ENCODE results near the gene CHRM4.
A peak's percentile ranks its signal among the peaks of the same experiment; 100 is the strongest.

CHRM4 gene

GRCh38 chr11:46391578-46392420 lies at the start of gene CHRM4:
Gene CHRM4, minus strand, starts transcription at chr11:46391776. Its CDS starts 5,219 bp downstream, at chr11:46386557.
- Histone ChIP-seq H3K36me3 (ENCODE audit: control insufficient read depth in 1 of 2, insufficient read depth in 2 of 2, low read length in 2 of 2) (peaks cover 6 to 7% of the 10 kb centered on the region in 2 donors), H3K9ac (ENCODE audit: low read depth in 1 of 2, low read length in 2 of 2) (no peak within 1 kb of the TSS), H3K4me3 (ENCODE audit: low read depth in 1 of 2, low read length in 2 of 2) (peak within 1 kb of the TSS; percentile 62 to 75), H3K27ac (ENCODE audit: low read depth, low read length) (no peak within 1 kb of the TSS), H3K4me1 (ENCODE audit: control insufficient read depth in 1 of 2, insufficient read depth in 2 of 2, low read length in 2 of 2) (peaks cover 30 to 34% of the 10 kb centered on the region in 2 donors), H3K27me3 (ENCODE audit: control insufficient read depth in 1 of 2, insufficient read depth in 2 of 2, low read length in 2 of 2) (peaks cover 35 to 37% of the 10 kb centered on the region in 2 donors), H3K9me3 (ENCODE audit: control insufficient read depth in 1 of 2, low read length in 2 of 2) (no peaks in the 10 kb centered on the region)

- Histone ChIP-seq H3K36me3 (ENCODE audit: control insufficient read depth in 1 of 2, insufficient read depth in 2 of 2, low read length in 2 of 2) (peaks cover 13 to 31% of the 10 kb centered on the region in 2 donors), H3K27ac (ENCODE audit: low read depth, low read length) (no peak overlapping the region), H3K4me1 (ENCODE audit: control insufficient read depth in 1 of 2, insufficient read depth in 2 of 2, low read length in 2 of 2) (peaks cover 5 to 11% of the 10 kb centered on the region in 2 donors), H3K9ac (ENCODE audit: low read depth in 1 of 2, low read length in 2 of 2) (no peak overlapping the region), H3K4me3 (ENCODE audit: low read depth in 1 of 2, low read length in 2 of 2) (no peak overlapping the region), H3K27me3 (ENCODE audit: control insufficient read depth in 1 of 2, insufficient read depth in 2 of 2, low read length in 2 of 2) (no peaks in the 10 kb centered on the region), H3K9me3 (ENCODE audit: control insufficient read depth in 1 of 2, low read length in 2 of 2) (no peaks in the 10 kb centered on the region)
These were observed 46.6 kb upstream of the CHRM4 start for GRCh38 chr11:46438211-46438610.

- no peak overlapping the region for H3K9ac ChIP-seq (ENCODE audit: low read depth in 1 of 2, low read length in 2 of 2)
- no peak overlapping the region for H3K4me3 ChIP-seq (ENCODE audit: low read depth in 1 of 2, low read length in 2 of 2)
These were observed 45.6 kb upstream of the CHRM4 start for GRCh38 chr11:46437122-46437689.

GRCh38 chr11:46436113-46436512 lies 44.5 kb upstream of the CHRM4 start:
- peaks cover 21 to 27% of the 10 kb centered on the region in 2 donors for H3K36me3 ChIP-seq (ENCODE audit: control insufficient read depth in 1 of 2, insufficient read depth in 2 of 2, low read length in 2 of 2)
- H3K4me1 ChIP-seq (ENCODE audit: control insufficient read depth in 1 of 2, insufficient read depth in 2 of 2, low read length in 2 of 2): peaks cover 5 to 11% of the 10 kb centered on the region in 2 donors
- no peaks in the 10 kb centered on the region for H3K9me3 ChIP-seq (ENCODE audit: control insufficient read depth in 1 of 2, low read length in 2 of 2)
- no peaks in the 10 kb centered on the region for H3K27me3 ChIP-seq (ENCODE audit: control insufficient read depth in 1 of 2, insufficient read depth in 2 of 2, low read length in 2 of 2)
- H3K9ac ChIP-seq (ENCODE audit: low read depth in 1 of 2, low read length in 2 of 2): no peak overlapping the region
- H3K27ac ChIP-seq (ENCODE audit: low read depth, low read length): no peak overlapping the region
- H3K4me3 ChIP-seq (ENCODE audit: low read depth in 1 of 2, low read length in 2 of 2): no peak overlapping the region

More at GRCh38 chr11:46437122-46437689, 45.6 kb upstream of the CHRM4 start:
- peaks cover 18 to 28% of the 10 kb centered on the region in 2 donors for H3K36me3 ChIP-seq (ENCODE audit: control insufficient read depth in 1 of 2, insufficient read depth in 2 of 2, low read length in 2 of 2)
- H3K27me3 ChIP-seq (ENCODE audit: control insufficient read depth in 1 of 2, insufficient read depth in 2 of 2, low read length in 2 of 2): no peaks in the 10 kb centered on the region
- no peaks in the 10 kb centered on the region for H3K9me3 ChIP-seq (ENCODE audit: control insufficient read depth in 1 of 2, low read length in 2 of 2)
- peaks cover 5 to 11% of the 10 kb centered on the region in 2 donors for H3K4me1 ChIP-seq (ENCODE audit: control insufficient read depth in 1 of 2, insufficient read depth in 2 of 2, low read length in 2 of 2)
- H3K27ac ChIP-seq (ENCODE audit: low read depth, low read length): no peak overlapping the region

GRCh38 chr11:46435679-46436078 lies 44.1 kb upstream of the CHRM4 start:
- Histone ChIP-seq H3K9me3 (ENCODE audit: control insufficient read depth in 1 of 2, low read length in 2 of 2) (no peaks in the 10 kb centered on the region), H3K4me3 (ENCODE audit: low read depth in 1 of 2, low read length in 2 of 2) (no peak overlapping the region), H3K27me3 (ENCODE audit: control insufficient read depth in 1 of 2, insufficient read depth in 2 of 2, low read length in 2 of 2) (no peaks in the 10 kb centered on the region), H3K27ac (ENCODE audit: low read depth, low read length) (no peak overlapping the region), H3K9ac (ENCODE audit: low read depth in 1 of 2, low read length in 2 of 2) (no peak overlapping the region), H3K36me3 (ENCODE audit: control insufficient read depth in 1 of 2, insufficient read depth in 2 of 2, low read length in 2 of 2) (peaks cover 25 to 31% of the 10 kb centered on the region in 2 donors), H3K4me1 (ENCODE audit: control insufficient read depth in 1 of 2, insufficient read depth in 2 of 2, low read length in 2 of 2) (peaks cover 5 to 11% of the 10 kb centered on the region in 2 donors)

GRCh38 chr11:46431211-46431610 lies 39.6 kb upstream of the CHRM4 start:
- H3K27ac ChIP-seq (ENCODE audit: low read depth, low read length): no peak overlapping the region
- H3K4me1 ChIP-seq (ENCODE audit: control insufficient read depth in 1 of 2, insufficient read depth in 2 of 2, low read length in 2 of 2): peaks cover 0 to 5% of the 10 kb centered on the region in 2 donors
- no peaks in the 10 kb centered on the region for H3K27me3 ChIP-seq (ENCODE audit: control insufficient read depth in 1 of 2, insufficient read depth in 2 of 2, low read length in 2 of 2)
- H3K9ac ChIP-seq (ENCODE audit: low read depth in 1 of 2, low read length in 2 of 2): no peak overlapping the region
- H3K9me3 ChIP-seq (ENCODE audit: control insufficient read depth in 1 of 2, low read length in 2 of 2): no peaks in the 10 kb centered on the region
- peaks cover 27 to 48% of the 10 kb centered on the region in 2 donors for H3K36me3 ChIP-seq (ENCODE audit: control insufficient read depth in 1 of 2, insufficient read depth in 2 of 2, low read length in 2 of 2)
- no peak overlapping the region for H3K4me3 ChIP-seq (ENCODE audit: low read depth in 1 of 2, low read length in 2 of 2)

GRCh38 chr11:46429717-46430116 lies 38.1 kb upstream of the CHRM4 start:
- no peak overlapping the region for H3K4me3 ChIP-seq (ENCODE audit: low read depth in 1 of 2, low read length in 2 of 2)
- H3K9ac ChIP-seq (ENCODE audit: low read depth in 1 of 2, low read length in 2 of 2): no peak overlapping the region
- H3K27me3 ChIP-seq (ENCODE audit: control insufficient read depth in 1 of 2, insufficient read depth in 2 of 2, low read length in 2 of 2): no peaks in the 10 kb centered on the region
- no peaks in the 10 kb centered on the region for H3K9me3 ChIP-seq (ENCODE audit: control insufficient read depth in 1 of 2, low read length in 2 of 2)
- H3K36me3 ChIP-seq (ENCODE audit: control insufficient read depth in 1 of 2, insufficient read depth in 2 of 2, low read length in 2 of 2): peaks cover 26 to 53% of the 10 kb centered on the region in 2 donors
- H3K4me1 ChIP-seq (ENCODE audit: control insufficient read depth in 1 of 2, insufficient read depth in 2 of 2, low read length in 2 of 2): no peaks in the 10 kb centered on the region
- H3K27ac ChIP-seq (ENCODE audit: low read depth, low read length): no peak overlapping the region

- H3K4me3 ChIP-seq (ENCODE audit: low read depth in 1 of 2, low read length in 2 of 2): no peak overlapping the region
- no peaks in the 10 kb centered on the region for H3K9me3 ChIP-seq (ENCODE audit: control insufficient read depth in 1 of 2, low read length in 2 of 2)
- H3K4me1 ChIP-seq (ENCODE audit: control insufficient read depth in 1 of 2, insufficient read depth in 2 of 2, low read length in 2 of 2): peaks cover 5 to 7% of the 10 kb centered on the region in 2 donors
- no peak overlapping the region for H3K27ac ChIP-seq (ENCODE audit: low read depth, low read length)
- H3K27me3 ChIP-seq (ENCODE audit: control insufficient read depth in 1 of 2, insufficient read depth in 2 of 2, low read length in 2 of 2): no peaks in the 10 kb centered on the region
- H3K36me3 ChIP-seq (ENCODE audit: control insufficient read depth in 1 of 2, insufficient read depth in 2 of 2, low read length in 2 of 2): peaks cover 12 to 43% of the 10 kb centered on the region in 2 donors
- no peak overlapping the region for H3K9ac ChIP-seq (ENCODE audit: low read depth in 1 of 2, low read length in 2 of 2)
These were observed 35.8 kb upstream of the CHRM4 start for GRCh38 chr11:46427364-46427763.

- H3K9me3 ChIP-seq (ENCODE audit: control insufficient read depth in 1 of 2, low read length in 2 of 2): no peaks in the 10 kb centered on the region
- H3K27ac ChIP-seq (ENCODE audit: low read depth, low read length): no peak overlapping the region
- H3K36me3 ChIP-seq (ENCODE audit: control insufficient read depth in 1 of 2, insufficient read depth in 2 of 2, low read length in 2 of 2): peaks cover 12 to 51% of the 10 kb centered on the region in 2 donors
- H3K4me1 ChIP-seq (ENCODE audit: control insufficient read depth in 1 of 2, insufficient read depth in 2 of 2, low read length in 2 of 2): peaks cover 14 to 15% of the 10 kb centered on the region in 2 donors
- H3K4me3 ChIP-seq (ENCODE audit: low read depth in 1 of 2, low read length in 2 of 2): no peak overlapping the region
- H3K27me3 ChIP-seq (ENCODE audit: control insufficient read depth in 1 of 2, insufficient read depth in 2 of 2, low read length in 2 of 2): no peaks in the 10 kb centered on the region
- H3K9ac ChIP-seq (ENCODE audit: low read depth in 1 of 2, low read length in 2 of 2): no peak overlapping the region
These were observed 34.8 kb upstream of the CHRM4 start for GRCh38 chr11:46426233-46426991.

- H3K4me3 ChIP-seq (ENCODE audit: low read depth in 1 of 2, low read length in 2 of 2): no peak overlapping the region
- H3K9me3 ChIP-seq (ENCODE audit: control insufficient read depth in 1 of 2, low read length in 2 of 2): no peaks in the 10 kb centered on the region
- no peaks in the 10 kb centered on the region for H3K27me3 ChIP-seq (ENCODE audit: control insufficient read depth in 1 of 2, insufficient read depth in 2 of 2, low read length in 2 of 2)
- H3K27ac ChIP-seq (ENCODE audit: low read depth, low read length): no peak overlapping the region
- H3K9ac ChIP-seq (ENCODE audit: low read depth in 1 of 2, low read length in 2 of 2): no peak overlapping the region
- H3K4me1 ChIP-seq (ENCODE audit: control insufficient read depth in 1 of 2, insufficient read depth in 2 of 2, low read length in 2 of 2): peaks cover 19 to 23% of the 10 kb centered on the region in 2 donors
- peaks cover 3 to 46% of the 10 kb centered on the region in 2 donors for H3K36me3 ChIP-seq (ENCODE audit: control insufficient read depth in 1 of 2, insufficient read depth in 2 of 2, low read length in 2 of 2)
These were observed 31.0 kb upstream of the CHRM4 start for GRCh38 chr11:46422588-46422987.
